H1 (cell line): ENCODE data around the gene STAM2. TPM values are rescaled to one million over a fixed set of nuclear protein-coding genes. Genes with fewer than 3 reads are reported as not detected.
"Not testable (repeated sequence)": the region's sequence is repeated elsewhere in the genome, so short reads cannot be mapped to it uniquely, and the experiment has no call there.

ENCODE experiments used
- CTCF ChIA-PET: fragments of 300-600 bp; sonication (Branson Sonifier 250); formaldehyde crosslinking; loops from one replicate; lab custom pipeline; 2021; ENCODE audit not compliant: partially characterized antibody; lab: Charles Lee
- POLR2A ChIA-PET: fragments of 300-600 bp; sonication (Branson Sonifier 250); formaldehyde crosslinking; loops from one replicate; lab custom pipeline; 2021; ENCODE audit warnings: inconsistent platforms; ENCODE audit not compliant: partially characterized antibody; lab: Charles Lee
- DNase-seq, 2 experiments: peaks; one replicate each; pipeline versions ENCODE4 v3.0.0 to v3.0.0-alpha.2; 2010 to 2022; ENCODE audit warnings: low spot score in 2 of 2, low read depth in 1 of 2, mixed read lengths in 1 of 2
- FAIRE-seq: peaks from 2 replicates; lab custom pipeline; 2011; peaks lifted over from hg19 to GRCh38; lab: Jason Lieb, UNC
- H2AFZ ChIP-seq: 2 replicates; pipeline ENCODE4 v1.8.1; 2012; ENCODE audit warnings: low read length, inconsistent platforms
- H2AK5ac ChIP-seq: 2 replicates; pipeline ENCODE4 v1.6.1; 2013; ENCODE audit warnings: low read depth, low read length
- H2BK120ac ChIP-seq: replicated peaks from 2 replicates; pipeline ENCODE3; 2013; ENCODE audit warnings: low read depth, low read length, inconsistent platforms
- H2BK12ac ChIP-seq: 2 replicates; pipeline ENCODE4 v1.6.1; 2013; ENCODE audit warnings: low read depth, low read length
- H2BK15ac ChIP-seq: 2 replicates; pipeline ENCODE4 v1.6.1; 2013; ENCODE audit warnings: low read length
- H2BK20ac ChIP-seq: 2 replicates; pipeline ENCODE4 v1.6.1; 2013; ENCODE audit warnings: low read length
- H2BK5ac ChIP-seq: 2 replicates; pipeline ENCODE4 v1.6.1; 2013; ENCODE audit warnings: low read depth, low read length
- H3K14ac ChIP-seq: 2 replicates; pipeline ENCODE4 v1.6.1; 2013; ENCODE audit warnings: inconsistent platforms; ENCODE audit not compliant: insufficient read length
- H3K18ac ChIP-seq: 2 replicates; pipeline ENCODE4 v1.6.1; 2013; ENCODE audit warnings: low read length; ENCODE audit errors: extremely low read depth
- H3K23ac ChIP-seq: 2 replicates; pipeline ENCODE4 v1.6.1; 2013; ENCODE audit warnings: inconsistent platforms; ENCODE audit not compliant: insufficient read length
- H3K23me2 ChIP-seq: 2 replicates; pipeline ENCODE4 v1.6.1; 2013; ENCODE audit warnings: low read depth, low read length
- H3K27ac ChIP-seq: 2 replicates; pipeline ENCODE4 v1.6.1; 2011; ENCODE audit warnings: low read depth, low read length, inconsistent platforms
- H3K27me3 ChIP-seq, 4 experiments: replicated peaks in 1 of 4; 1 replicate in 1 of 4; 2 replicates in 3 of 4; pipeline versions ENCODE4 v1.6.1 to v1.8.1; 2011 to 2013; ENCODE audit warnings: low read length in 3 of 4, mild to moderate bottlenecking in 3 of 4, inconsistent platforms in 2 of 4, mixed read lengths in 2 of 4, moderate library complexity in 1 of 4; ENCODE audit not compliant: control insufficient read depth in 3 of 4, insufficient read depth in 3 of 4; ENCODE audit errors: extremely low read depth in 1 of 4
- H3K36me3 ChIP-seq, 4 experiments: 2 replicates each; pipeline versions ENCODE4 v1.6.1 to v1.8.1; 2011 to 2013; ENCODE audit warnings: mild to moderate bottlenecking in 4 of 4, low read length in 3 of 4, moderate library complexity in 2 of 4, control low read depth in 1 of 4, inconsistent platforms in 1 of 4; ENCODE audit not compliant: insufficient read depth in 4 of 4, control insufficient read depth in 2 of 4
- H3K4ac ChIP-seq: replicated peaks from 2 replicates; pipeline ENCODE3; 2013; ENCODE audit warnings: low read length, low read depth, mixed read lengths, inconsistent platforms; ENCODE audit not compliant: insufficient read length
- H3K4me1 ChIP-seq, 4 experiments: replicated peaks in 1 of 4; 1 replicate in 1 of 4; 2 replicates in 3 of 4; pipeline versions ENCODE4 v1.6.1 to v1.8.1; 2011 to 2013; ENCODE audit warnings: low read length in 3 of 4, inconsistent platforms in 2 of 4, mixed read lengths in 1 of 4; ENCODE audit not compliant: insufficient read depth in 4 of 4, control insufficient read depth in 3 of 4
- H3K4me2 ChIP-seq, 2 experiments: 2 replicates each; pipeline versions ENCODE4 v1.6.1 to v1.8.1; 2011 to 2013; ENCODE audit warnings: low read depth in 2 of 2, low read length in 2 of 2, control low read depth in 1 of 2, inconsistent platforms in 1 of 2, mild to moderate bottlenecking in 1 of 2; ENCODE audit not compliant: insufficient read depth in 1 of 2
- H3K4me3 ChIP-seq, 4 experiments: fragments of 200-600, 300-600 bp in 1 of 4; sonication (generic), shearing (Covaris generic), sonication (Bioruptor Twin) in 1 of 4; 2 replicates each; pipeline versions ENCODE4 v1.5.1 to v1.8.1; 2011 to 2016; ENCODE audit warnings: low read length in 4 of 4, low read depth in 3 of 4, control low read depth in 2 of 4, inconsistent platforms in 2 of 4, mild to moderate bottlenecking in 2 of 4, mixed read lengths in 1 of 4, moderate library complexity in 1 of 4; ENCODE audit not compliant: insufficient read depth in 2 of 4; ENCODE audit errors: extremely low read depth in 1 of 4
- H3K56ac ChIP-seq: replicated peaks from 2 replicates; pipeline ENCODE3; 2013; ENCODE audit warnings: low read depth, mild to moderate bottlenecking, mixed read lengths, low read length, inconsistent platforms; ENCODE audit not compliant: insufficient read length
- H3K79me1 ChIP-seq: 2 replicates; pipeline ENCODE4 v1.6.1; 2013; ENCODE audit warnings: low read depth, low read length, control low read depth
- H3K79me2 ChIP-seq, 2 experiments: 2 replicates each; pipeline versions ENCODE4 v1.6.1 to v1.8.1; 2012 to 2013; ENCODE audit warnings: low read length in 2 of 2, mild to moderate bottlenecking in 2 of 2, inconsistent platforms in 1 of 2; ENCODE audit not compliant: insufficient read depth in 2 of 2, control insufficient read depth in 1 of 2
- H3K9ac ChIP-seq, 4 experiments: replicated peaks in 1 of 4; 1 replicate in 1 of 4; 2 replicates in 3 of 4; pipeline versions ENCODE4 v1.6.1 to v1.8.1; 2011 to 2013; ENCODE audit warnings: low read depth in 3 of 4, low read length in 3 of 4, control low read depth in 2 of 4, mild to moderate bottlenecking in 2 of 4, moderate library complexity in 2 of 4, inconsistent platforms in 1 of 4; ENCODE audit errors: extremely low read depth in 1 of 4
- H3K9me3 ChIP-seq, 2 experiments: 2 replicates each; pipeline versions ENCODE4 v1.6.1 to v1.8.1; 2012 to 2013; ENCODE audit warnings: mild to moderate bottlenecking in 2 of 2, moderate library complexity in 2 of 2, control low read depth in 1 of 2, inconsistent platforms in 1 of 2, low read depth in 1 of 2, low read length in 1 of 2, mixed read lengths in 1 of 2; ENCODE audit not compliant: insufficient read depth in 2 of 2
- H4K20me1 ChIP-seq, 2 experiments: replicated peaks in 1 of 2; 2 replicates each; pipeline versions ENCODE3 to v1.8.1; 2011 to 2013; ENCODE audit warnings: inconsistent platforms in 2 of 2, low read length in 2 of 2, mild to moderate bottlenecking in 1 of 2; ENCODE audit not compliant: insufficient read depth in 2 of 2, control insufficient read depth in 1 of 2
- H4K5ac ChIP-seq: 2 replicates; pipeline ENCODE4 v1.6.1; 2013; ENCODE audit warnings: low read length, low read depth, mixed read lengths, inconsistent platforms; ENCODE audit not compliant: insufficient read length
- H4K8ac ChIP-seq: 2 replicates; pipeline ENCODE4 v1.8.0; 2013; ENCODE audit warnings: mild to moderate bottlenecking, moderate library complexity, low read length, inconsistent platforms; ENCODE audit not compliant: insufficient read depth; ENCODE audit errors: extremely low read depth
- H4K91ac ChIP-seq: replicated peaks from 2 replicates; pipeline ENCODE3; 2013; ENCODE audit warnings: low read length, mixed read lengths, inconsistent platforms; ENCODE audit not compliant: insufficient read length
- WGBS, 2 experiments: shearing (Covaris generic) in 1 of 2; methylation state at CpG; one replicate each; pipeline versions ENCODE4 v1.1.6 to v1.1.7; 2013 to 2015; ENCODE audit warnings: low lambda C conversion rate in 2 of 2, mixed read lengths in 2 of 2, inconsistent platforms in 1 of 2, low coverage in 1 of 2, missing lambda C conversion rate in 1 of 2; ENCODE audit not compliant: insufficient replicate concordance in 2 of 2, insufficient coverage in 1 of 2, insufficient read length in 1 of 2; ENCODE audit errors: extremely low coverage in 1 of 2, missing lambda C conversion rate in 1 of 2; 5-methylcytosine and 5-hydroxymethylcytosine counted together
- polyA plus RNA-seq, 7 experiments: library from polyadenylated mRNA; depleted of rRNA in 3 of 7; stranded (reverse) in 5 of 7; unstranded in 2 of 7; fragments of >200 nt in 5 of 7; fragments of 200-250 nt in 2 of 7; gene quantifications; 1 replicate in 5 of 7; 2 replicates in 1 of 7; 4 replicates in 1 of 7; pipeline versions ENCODE4 v1.2.1 to v1.2.3, GENCODE V29; 2011 to 2013; ENCODE audit warnings: missing spikeins in 2 of 7, mixed read lengths in 2 of 7
- total RNA-seq: library from RNA; stranded (reverse); fragmentation: NEBNext Ultra II Directional; extraction: Animal tissue kit (Norgen Biotek cat#: 25700); gene quantifications from 2 replicates; pipeline ENCODE4 v1.2.1, GENCODE V29; 2021

The STAM2 gene
- total and polyA plus RNA-seq, 2 of the 8 experiments (the other 6 are each of a cell fraction or from before 2014, with no cell fraction given) = 5.4 to 9.4 TPM

DNA sequence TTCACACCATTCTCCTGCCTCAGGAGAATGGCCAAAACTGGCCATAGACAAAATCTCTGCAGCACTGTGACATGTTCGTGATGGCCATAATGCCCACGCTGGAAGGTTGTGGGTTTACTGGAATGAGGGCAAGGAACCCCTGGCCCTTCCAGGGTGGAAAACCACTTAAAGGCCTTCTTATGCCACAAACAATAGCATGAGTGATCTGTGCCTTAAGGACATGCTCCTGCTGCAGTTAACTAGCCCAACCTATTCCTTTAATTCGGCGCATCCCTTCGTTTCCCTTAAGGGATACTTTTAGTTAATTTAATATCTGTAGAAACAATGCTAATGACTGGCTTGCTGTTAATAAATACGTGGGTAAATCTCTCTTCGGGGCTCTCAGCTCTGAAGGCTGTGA, 2.1 kb upstream of the STAM2 start:
- H2AK5ac ChIP-seq, POLR2A ChIA-PET, H2AFZ ChIP-seq, H3K4me2 ChIP-seq, H4K5ac ChIP-seq, H3K9ac ChIP-seq, H3K23ac ChIP-seq, H3K79me1 ChIP-seq, H4K91ac ChIP-seq, H3K14ac ChIP-seq, H2BK120ac ChIP-seq, H3K4me1 ChIP-seq, H3K4me3 ChIP-seq, H3K18ac ChIP-seq, H3K27ac ChIP-seq, H2BK12ac ChIP-seq, DNase-seq, H4K8ac ChIP-seq, H3K4ac ChIP-seq, H2BK15ac ChIP-seq, H3K36me3 ChIP-seq, H2BK5ac ChIP-seq, H3K23me2 ChIP-seq, H2BK20ac ChIP-seq, H4K20me1 ChIP-seq, FAIRE-seq, H3K56ac ChIP-seq: not testable (repeated sequence)
- 92% methylated on average over 5 of the region's 7 CpGs; no CpG with 5 or more reads in 1 of the 2 experiments for WGBS, 2 experiments
- H3K9me3 ChIP-seq = peaks cover 3 to 11% of the 10 kb centered on the region in 2 experiments; a peak in 1 of 4 replicates
- peaks cover 0 to 12% of the 10 kb centered on the region in 2 experiments; a peak in 1 of 4 replicates for H3K79me2 ChIP-seq
- CTCF ChIA-PET = interaction anchor here (0.6 to 5.9 kb wide), 6 partner anchors 7 to 458 kb away, joined by 3 to 30 read pairs (median 4); no protein-coding TSS in a partner anchor
- H3K27me3 ChIP-seq = peaks cover 6 to 15% (median 9%) of the 10 kb centered on the region in 4 experiments; a peak in 6 of 7 replicates
